ENCODE measurements around the gene WSCD1. TPM values are rescaled to one million over a fixed set of nuclear protein-coding genes. Genes with fewer than 3 reads are reported as not detected.

Gene WSCD1
- total RNA-seq, 2 experiments from 2014 or later = 0.06 to 0.27 TPM

DNA sequence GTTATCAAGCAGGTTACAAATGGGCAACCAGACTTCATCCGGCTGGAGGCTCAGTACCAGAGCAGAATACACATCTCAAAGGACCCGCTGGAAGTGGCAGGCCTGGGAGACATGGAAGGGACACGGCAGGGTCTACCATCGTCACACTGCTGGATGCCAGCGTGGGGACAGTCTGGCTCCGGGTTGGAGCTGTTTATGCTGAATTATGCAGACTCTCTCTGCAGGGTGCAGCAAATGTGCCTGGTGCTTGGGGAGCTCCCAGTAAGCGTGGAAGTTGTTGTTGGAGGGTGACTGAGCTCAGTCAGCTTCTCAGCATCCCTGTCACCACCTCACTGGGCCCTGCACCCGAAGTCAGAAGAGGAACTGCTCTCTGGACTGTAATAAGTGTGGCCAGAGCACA, 12.2 kb downstream of the WSCD1 start:
- POLR2A ChIA-PET = no interaction called here
- CTCF ChIA-PET = interaction anchor here (0.6 kb wide), 1 partner anchor 9 kb away, joined by 3 read pairs; no protein-coding TSS in a partner anchor

DNA sequence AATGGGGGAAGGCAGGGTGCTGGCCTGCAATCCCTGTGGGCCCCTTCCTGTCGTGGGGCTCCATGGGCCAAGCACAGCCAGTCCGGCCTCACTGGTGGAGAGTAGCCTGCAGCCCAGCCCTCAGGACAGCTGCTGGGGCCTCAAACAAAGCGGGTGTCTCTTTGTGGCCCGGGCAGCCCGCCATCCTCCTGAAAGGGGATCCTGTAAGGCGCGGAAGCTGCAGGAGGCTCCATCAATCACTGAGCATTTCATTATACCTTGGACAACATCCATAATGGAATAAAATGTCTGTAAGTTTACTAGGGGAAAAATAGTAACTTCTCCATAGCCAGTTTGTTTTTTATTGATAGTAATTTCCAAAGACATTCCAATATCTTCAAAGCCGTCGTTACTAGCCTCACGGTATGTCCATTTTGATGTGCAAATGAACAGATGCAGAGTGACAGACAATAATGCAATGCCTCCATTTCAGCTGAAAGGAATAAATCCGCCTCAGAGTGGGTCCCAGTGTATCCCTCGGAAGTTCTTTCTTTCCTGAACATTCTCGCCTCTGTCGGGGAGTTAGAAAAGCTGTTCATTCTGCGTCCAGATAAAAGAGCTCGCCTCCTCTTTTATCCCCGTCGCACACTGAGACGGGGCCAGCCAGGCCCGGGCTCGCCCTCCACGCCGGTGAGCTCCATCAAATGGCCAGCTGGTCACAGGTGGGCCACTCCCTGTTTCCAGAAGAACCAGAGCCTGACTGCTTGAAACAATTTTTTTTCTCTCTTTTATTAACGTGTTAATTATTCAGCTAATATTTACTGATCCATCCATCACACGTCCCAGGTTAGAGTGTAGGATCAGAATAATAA, 14.4 kb downstream of the WSCD1 start:
- CTCF ChIA-PET = no interaction called here
- POLR2A ChIA-PET = no interaction called here

DNA sequence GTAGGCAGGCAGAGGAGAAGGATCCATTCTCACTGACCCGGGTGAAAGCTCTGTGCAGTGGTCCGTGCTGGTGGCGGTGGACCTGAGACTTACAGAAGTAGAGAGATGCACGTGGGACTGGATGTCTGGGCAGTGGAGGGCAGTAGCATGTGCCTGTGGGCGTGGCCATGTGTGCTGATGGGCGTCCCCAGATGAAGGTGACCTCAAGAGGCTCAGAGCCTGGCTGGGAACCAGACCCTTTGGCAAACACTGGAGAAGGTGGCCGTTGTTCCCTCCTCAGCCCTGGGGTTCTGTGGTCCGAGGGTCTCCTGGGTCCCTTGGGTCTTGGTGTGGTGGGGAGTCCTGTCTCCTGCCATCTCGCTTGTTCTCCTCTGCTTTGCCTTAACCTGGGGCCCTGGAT, 15.6 kb downstream of the WSCD1 start:
- CTCF ChIA-PET = no interaction called here

DNA sequence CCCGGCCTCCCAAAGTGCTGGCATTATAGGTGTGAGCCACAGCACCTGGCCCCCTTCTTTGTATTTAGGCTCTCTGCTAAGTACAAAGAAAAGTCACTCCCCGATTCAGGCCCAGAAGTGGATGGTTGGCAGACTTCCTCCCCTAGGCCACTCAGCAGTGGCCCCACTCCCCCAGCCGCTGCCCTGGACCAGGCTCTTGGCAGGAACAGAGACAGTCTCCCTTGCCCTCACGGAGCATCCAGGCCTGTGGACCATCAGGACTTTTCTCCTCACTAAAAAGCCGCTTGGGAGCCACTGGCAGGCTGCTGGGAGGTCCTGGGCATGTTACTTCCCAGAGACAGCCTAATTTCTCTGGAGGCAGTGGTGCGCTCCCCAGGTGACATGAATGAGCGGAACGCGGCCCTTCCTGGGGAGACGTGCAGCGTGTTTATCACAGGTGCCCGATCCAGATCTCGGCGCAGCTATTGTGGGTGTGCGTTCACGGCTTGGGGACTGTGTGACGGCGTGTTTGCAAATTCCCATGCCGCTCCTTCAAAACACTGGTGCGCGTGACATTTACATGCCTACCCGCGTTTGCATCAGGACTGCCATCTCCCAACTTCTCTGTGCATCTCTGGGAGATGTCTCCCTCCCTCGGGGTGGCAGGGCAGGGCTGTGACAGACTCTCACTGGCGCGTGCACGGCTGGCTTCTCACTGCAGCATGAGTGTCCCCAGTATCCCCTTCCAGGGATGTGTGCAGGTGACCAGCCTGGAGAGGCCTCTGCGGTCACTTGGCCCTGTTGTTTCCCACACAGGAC, 16.6 kb downstream of the WSCD1 start:
- POLR2A ChIA-PET = no interaction called here
- CTCF ChIA-PET = no interaction called here

More for the DNA sequence above, 15.6 kb downstream of the WSCD1 start:
- POLR2A ChIA-PET = no interaction called here

- ChIA-PET POLR2A (no interaction called here), CTCF (no interaction called here)
Observed at GRCh38 chr17:6088141-6088540, 18.0 kb downstream of the WSCD1 start.

GRCh38 chr17:6090253-6090652, 20.1 kb downstream of the WSCD1 start:
- ChIA-PET POLR2A (no interaction called here), CTCF (no interaction called here)

GRCh38 chr17:6092182-6092902, 22.2 kb downstream of the WSCD1 start:
- ChIA-PET CTCF (interaction anchor here (0.7 kb wide), 2 partner anchors 10 to 25 kb away, joined by 3 read pairs; no protein-coding TSS in a partner anchor), POLR2A (no interaction called here)

- ChIA-PET CTCF (no interaction called here), POLR2A (no interaction called here)
Observed at GRCh38 chr17:6092903-6093468, 22.8 kb downstream of the WSCD1 start.

DNA sequence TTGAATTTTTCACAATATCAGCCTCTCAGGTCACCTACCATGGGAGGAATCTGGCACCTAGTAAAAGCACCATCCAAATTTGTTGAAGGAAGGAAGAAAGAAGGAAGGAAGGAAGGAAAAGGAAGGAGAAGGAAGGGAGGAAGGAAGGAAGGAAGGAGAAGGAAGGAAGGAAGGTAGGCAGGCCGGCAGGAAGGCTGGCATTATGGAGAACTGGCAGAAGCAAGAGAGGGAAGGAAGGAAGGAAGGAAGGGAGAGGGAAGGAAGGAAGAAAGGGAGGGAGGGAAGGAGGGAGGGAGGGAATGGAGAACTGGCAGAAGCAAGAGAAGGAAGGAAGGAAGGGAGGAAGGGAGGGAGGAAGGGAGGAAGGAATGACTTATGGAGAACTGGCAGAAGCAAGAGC, 24.3 kb downstream of the WSCD1 start:
- CTCF ChIA-PET = no interaction called here
- POLR2A ChIA-PET = no interaction called here

GRCh38 chr17:6094926-6095325, 24.7 kb downstream of the WSCD1 start:
- CTCF ChIA-PET = no interaction called here
- POLR2A ChIA-PET = no interaction called here

- ChIA-PET POLR2A (no interaction called here), CTCF (no interaction called here)
Observed at GRCh38 chr17:6095501-6095900, 25.3 kb downstream of the WSCD1 start.

GRCh38 chr17:6096201-6097004, 26.2 kb downstream of the WSCD1 start:
- ChIA-PET CTCF (no interaction called here), POLR2A (no interaction called here)

DNA sequence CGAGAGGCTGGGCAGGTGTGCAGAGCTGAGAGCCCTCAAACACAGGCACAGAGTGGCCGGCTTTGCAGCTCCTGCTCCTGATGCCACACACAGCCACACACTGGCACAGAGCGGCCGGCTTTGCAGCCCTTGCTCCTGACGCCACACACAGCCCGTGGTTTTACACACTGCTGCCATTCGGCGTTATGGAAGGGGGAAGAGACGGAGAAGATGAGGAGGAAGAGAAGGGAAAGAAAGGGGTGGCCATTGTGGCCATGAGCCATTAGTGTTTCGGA, 26.8 kb downstream of the WSCD1 start:
- ChIA-PET POLR2A (no interaction called here), CTCF (no interaction called here)

- POLR2A ChIA-PET = interaction anchor here (0.6 kb wide), 1 partner anchor 12 kb away, joined by 3 read pairs; no protein-coding TSS in a partner anchor
- CTCF ChIA-PET = no interaction called here
Observed at GRCh38 chr17:6098050-6098822, 28.1 kb downstream of the WSCD1 start.

- POLR2A ChIA-PET = no interaction called here
- CTCF ChIA-PET = no interaction called here
Observed at GRCh38 chr17:6098823-6099180, 28.6 kb downstream of the WSCD1 start.

DNA sequence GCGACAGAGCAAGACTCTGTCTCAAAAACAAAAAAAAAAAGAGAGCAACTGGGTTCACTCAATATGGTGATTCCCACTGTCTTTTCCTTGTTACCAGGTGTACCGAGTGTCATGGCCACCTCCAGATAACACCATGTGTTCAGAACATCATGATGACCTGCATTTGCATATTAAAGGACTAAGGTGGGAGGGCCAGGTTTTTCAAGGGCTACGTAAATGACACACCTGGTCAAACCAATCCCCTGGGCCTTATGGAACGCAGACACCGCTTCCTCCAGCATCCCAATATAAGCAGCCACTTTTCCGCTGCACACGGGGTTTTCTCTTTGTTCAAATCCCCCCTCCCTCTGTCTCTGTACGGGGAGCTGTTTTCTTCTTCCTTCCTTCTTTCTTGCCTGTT, 29.3 kb downstream of the WSCD1 start:
- ChIA-PET CTCF (no interaction called here), POLR2A (no interaction called here)

GRCh38 chr17:6100146-6100545, 30.0 kb downstream of the WSCD1 start:
- ChIA-PET POLR2A (no interaction called here), CTCF (no interaction called here)

DNA sequence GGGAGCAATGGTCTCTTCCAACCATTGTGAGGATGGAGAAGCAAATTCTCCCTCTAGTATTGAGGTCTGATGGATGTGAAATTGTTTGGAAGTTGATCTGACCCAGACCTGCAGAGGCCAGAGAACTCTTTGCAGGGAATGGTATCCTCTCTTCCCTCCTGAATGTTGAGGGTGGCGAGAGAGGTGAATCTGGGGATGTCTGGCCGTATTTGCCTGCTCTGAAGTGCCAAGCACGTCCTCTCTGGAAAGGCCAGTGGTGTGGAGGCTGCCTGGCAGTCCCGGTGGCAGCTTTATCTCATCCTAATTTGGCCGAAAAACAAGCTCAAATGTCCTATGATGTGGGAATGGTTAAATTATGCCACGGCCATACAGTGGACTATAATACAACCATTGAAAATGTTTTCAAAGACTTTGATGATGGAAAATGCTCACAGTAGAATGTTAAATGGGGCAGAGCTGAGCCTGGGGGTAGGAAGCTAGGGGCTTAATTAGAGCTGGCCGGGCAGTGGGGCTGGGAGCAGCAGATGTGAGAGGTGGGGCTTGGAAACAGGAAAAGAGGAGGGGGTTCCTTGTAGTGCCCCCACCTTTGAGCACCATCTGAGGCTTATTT, 30.8 kb downstream of the WSCD1 start:
- POLR2A ChIA-PET = no interaction called here
- CTCF ChIA-PET = no interaction called here

GRCh38 chr17:6101706-6102105, 31.5 kb downstream of the WSCD1 start:
- ChIA-PET POLR2A (no interaction called here), CTCF (no interaction called here)
